Activated naive CD4-positive, alpha-beta T cell treated with anti-CD3 and anti-CD28 coated beads, Interleukin-2, amount 50 U/mL, for 16 hours (primary cell): ENCODE data around the gene POLR3E.

Source experiments
- DNase-seq: peaks from one replicate; pipeline ENCODE4 v3.0.0-alpha.2; 2020

The POLR3E gene

DNA sequence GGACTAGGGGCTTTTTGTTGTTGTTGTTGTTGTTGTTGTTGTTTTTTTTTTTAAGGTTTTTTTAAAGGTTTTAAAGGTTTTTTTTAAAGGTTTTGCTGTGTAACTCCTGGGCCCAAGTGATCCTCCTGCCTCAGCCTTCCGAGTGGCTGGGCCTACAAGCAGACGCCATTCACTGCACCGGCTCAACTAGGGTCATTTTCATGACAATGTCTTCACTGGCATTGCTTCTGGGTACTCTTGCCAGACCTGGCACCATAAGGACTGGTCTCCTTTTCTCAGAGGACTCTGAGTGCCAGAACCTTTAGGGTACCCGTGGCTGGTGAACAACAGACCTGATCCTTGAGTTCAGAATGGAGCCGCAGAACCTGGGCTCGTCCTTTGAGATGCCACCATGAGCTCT is 20.4 kb downstream of the POLR3E start:
- DNase-seq, result no peak

DNA sequence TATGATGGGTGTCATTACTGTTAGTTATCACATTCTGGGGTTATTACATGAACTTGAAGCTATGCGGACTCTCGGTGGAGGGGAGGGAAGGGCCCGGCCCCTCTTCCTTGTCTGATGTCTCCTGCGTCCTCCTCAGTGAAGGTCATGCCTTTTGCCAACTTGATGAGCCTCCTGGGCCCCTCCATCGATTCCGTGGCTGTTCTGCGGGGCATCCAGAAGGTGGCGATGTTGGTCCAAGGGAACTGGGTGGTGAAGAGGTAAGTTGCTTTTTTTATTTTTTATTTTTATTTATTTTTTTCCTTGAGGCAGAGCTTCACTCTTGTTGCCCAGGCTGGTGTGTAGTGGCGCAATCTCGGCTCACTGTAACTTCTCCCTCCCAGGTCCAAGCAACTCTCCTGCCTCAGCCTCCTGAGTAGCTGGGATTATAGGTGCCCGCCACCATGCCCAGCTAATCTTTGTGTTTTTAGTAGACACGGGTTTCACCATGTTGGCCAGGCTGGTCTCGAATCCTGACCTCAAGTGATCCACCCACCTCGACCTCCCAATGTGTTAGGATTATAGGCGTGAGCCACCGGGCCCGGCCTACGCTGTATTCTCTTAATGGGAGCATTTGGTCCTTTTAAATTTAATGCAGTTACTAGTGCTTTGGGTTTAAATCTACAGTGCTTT is 21.6 kb downstream of the POLR3E start:
- DNase-seq, result peak; percentile 59

DNA sequence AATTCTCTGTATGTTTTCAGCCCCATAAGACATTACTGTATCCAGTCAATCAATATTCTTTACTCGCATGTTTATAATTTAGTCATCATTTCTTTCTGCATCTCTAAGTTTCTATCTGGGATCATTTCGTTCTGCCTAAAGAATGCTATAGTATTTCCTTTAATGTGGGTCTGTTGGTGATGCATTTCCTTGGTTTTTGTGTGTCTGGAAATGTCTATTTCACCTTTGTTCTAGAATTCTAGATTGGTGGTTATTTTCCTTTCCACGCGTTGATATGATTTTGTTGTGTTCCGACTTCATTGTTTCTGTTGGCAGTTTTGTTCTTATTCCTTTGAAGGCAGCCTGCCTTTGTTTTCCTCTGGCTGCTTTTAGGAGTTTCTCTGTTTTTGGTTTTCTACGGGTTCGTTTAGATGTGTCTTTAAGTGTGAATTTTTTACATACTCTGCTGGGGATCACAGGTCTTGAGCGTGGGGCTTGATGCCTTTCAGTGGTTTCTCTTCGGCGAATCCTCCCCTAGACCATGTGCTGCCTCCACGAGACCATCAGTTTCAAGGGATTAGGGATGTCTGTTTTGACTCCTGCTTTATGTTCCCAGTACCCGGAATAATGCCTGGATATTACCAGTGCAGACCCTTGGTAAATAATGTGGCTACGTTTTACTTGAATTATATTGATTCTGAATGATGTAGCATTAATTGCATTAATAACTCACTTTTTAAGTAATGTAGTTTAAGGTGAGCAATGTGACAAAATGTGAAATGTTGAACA is 23.5 kb downstream of the POLR3E start:
- DNase-seq, result no peak

- peak; percentile 71 for DNase-seq
Observed at GRCh38 chr16:22321340-22322001, 24.3 kb downstream of the POLR3E start.

- no peak for DNase-seq
Observed at GRCh38 chr16:22322021-22322471, 24.8 kb downstream of the POLR3E start.

DNA sequence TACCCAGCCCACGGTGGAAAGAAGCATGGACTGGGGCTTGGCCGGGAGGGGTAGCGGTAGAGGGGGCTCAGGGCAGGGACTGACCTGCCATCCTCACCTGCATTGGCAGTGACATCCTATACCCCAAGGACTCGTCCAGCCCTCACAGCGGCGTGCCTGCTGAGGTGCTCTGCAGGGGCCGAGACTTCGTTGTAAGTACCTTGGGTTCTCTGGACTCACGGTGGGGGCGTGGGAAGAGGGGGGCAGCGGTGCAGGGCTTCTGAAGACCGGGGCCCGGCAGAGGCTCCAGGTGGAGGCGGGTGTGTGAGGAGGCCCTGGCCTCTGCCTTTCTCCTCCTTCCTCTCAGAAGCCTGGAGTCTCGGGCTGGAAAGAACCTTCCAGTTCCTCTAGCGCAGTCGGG is 25.5 kb downstream of the POLR3E start:
- no peak for DNase-seq

DNA sequence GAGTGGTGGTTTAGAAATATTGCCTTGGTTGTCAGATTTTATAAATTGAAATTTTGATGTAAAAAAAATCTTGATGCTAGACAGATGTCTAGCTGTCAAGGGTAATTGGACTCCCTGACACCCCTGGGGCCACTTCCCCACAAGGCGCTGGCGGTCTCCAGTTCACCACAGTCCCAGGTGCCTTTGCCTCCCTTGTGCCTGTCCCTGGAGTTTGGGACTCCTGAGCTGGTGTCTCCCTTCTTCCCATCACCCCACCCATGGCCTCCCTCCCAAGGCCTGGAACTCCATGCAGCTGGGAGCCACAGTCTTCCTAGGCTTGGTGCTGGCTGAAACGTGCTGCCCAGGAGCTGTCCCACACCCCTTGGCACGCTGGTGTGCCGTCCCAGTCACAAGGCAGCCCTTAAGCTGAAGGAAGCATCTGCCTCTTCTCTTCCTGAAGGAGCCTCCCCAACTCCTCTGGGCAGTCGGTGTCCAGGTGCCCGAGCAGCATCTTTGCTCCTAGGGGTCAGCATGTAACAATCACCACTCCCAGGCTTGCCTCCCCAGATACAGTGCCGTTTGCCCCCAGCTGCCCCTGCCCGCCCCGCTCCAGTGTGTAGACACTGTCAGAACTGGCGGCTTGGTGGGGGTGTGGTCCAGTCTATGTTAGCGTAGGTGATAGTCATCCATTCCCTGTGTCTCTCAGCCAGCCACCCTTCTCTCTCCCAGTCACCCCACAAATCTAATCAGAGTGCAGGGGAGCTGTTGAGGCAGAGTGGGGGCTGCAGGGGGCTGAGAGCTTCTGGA is 26.2 kb downstream of the POLR3E start:
- DNase-seq, result no peak

- no peak for DNase-seq
Observed at GRCh38 chr16:22323959-22324786, 27.0 kb downstream of the POLR3E start.

- no peak for DNase-seq
Observed at GRCh38 chr16:22324787-22325597, 27.8 kb downstream of the POLR3E start.

DNA sequence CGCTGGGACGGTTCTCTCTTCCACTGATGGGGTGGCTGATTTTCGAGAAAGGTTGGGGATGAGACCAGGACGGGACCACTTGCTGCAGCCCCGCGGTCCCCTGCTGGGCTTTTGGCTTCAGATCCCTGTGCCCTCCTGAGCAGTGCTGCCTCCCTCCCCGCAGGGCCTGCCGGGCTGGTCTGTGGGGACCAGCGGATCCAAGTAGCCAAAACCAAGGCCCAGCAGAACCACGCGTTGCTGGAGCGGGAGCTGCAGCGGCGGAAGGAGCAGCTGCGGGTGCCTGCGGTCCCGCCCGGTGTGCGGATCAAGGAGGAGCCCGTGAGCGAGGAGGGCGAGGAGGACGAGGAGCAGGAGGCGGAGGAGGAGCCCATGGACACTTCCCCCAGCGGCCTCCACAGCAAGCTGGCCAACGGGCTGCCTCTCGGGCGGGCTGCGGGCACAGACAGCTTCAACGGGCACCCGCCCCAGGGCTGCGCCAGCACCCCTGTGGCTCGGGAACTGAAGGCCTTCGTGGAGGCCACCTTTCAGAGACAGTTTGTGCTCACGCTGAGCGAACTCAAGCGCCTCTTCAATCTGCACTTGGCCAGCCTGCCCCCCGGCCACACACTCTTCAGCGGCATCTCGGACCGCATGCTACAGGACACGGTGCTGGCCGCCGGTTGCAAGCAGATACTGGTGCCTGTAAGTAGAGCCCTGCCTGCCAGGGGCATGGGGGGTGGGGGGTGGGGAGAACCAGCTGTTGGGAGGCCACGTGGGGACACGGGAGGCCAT is 28.6 kb downstream of the POLR3E start:
- DNase-seq, result no peak

- DNase-seq, result no peak
Observed at GRCh38 chr16:22326369-22326652, 29.1 kb downstream of the POLR3E start.

- DNase-seq, result no peak
Observed at GRCh38 chr16:22326771-22327445, 29.7 kb downstream of the POLR3E start.

- no peak for DNase-seq
Observed at GRCh38 chr16:22327446-22327775, 30.2 kb downstream of the POLR3E start.

- no peak for DNase-seq
Observed at GRCh38 chr16:22328081-22328725, 31.0 kb downstream of the POLR3E start.

DNA sequence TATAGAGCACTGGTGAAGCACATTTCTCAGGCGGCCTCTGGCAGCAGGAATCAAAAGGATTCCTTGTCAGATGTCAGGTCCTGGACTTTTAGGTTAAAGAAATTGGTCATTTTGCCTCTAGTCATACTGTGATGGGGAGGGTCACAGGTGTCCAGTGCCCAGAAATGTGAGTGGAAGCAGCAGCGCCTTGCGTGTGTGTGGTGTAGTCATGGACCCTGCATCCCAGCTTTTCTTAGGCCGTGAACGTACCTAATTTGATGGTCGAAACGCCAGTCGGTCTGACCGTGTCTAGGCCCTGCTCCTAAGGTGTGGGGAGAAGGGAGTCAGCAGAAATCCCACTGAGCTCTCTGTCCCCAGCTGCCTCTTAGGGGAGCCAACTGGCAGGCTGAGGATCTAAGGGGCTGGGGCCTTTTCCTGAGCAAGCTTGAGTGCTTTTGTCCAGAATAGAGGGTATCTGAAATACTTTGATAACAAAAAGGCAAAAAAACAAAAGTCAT is 32.0 kb downstream of the POLR3E start:
- DNase-seq, result no peak

- DNase-seq, result no peak
Observed at GRCh38 chr16:22330326-22330725, 33.1 kb downstream of the POLR3E start.

- no peak for DNase-seq
Observed at GRCh38 chr16:22333457-22333994, 36.3 kb downstream of the POLR3E start.

GRCh38 chr16:22335668-22336246 is 38.5 kb downstream of the POLR3E start:
- DNase-seq, result no peak

DNA sequence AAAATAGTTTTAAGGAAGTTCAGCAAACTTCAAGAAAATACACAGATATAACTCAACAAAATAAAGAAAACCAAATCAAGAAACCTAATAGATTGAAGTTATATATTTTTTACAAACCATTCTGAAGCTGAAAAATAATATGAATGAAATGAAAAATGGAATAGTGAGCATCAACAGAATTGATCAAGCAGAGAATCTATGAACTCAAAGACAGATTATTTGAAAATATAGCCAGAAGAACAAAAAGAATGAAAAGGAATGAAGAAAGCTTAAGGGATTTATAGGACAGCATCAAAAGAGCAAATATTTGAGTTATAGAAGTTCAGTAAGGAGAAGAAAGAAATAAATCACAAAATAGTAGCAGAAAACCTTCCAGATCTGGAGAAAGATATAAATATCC is 39.4 kb downstream of the POLR3E start:
- DNase-seq, result no peak
